ENCODE data around the gene ACADS.

- TF ChIP-seq, protein P1, sequence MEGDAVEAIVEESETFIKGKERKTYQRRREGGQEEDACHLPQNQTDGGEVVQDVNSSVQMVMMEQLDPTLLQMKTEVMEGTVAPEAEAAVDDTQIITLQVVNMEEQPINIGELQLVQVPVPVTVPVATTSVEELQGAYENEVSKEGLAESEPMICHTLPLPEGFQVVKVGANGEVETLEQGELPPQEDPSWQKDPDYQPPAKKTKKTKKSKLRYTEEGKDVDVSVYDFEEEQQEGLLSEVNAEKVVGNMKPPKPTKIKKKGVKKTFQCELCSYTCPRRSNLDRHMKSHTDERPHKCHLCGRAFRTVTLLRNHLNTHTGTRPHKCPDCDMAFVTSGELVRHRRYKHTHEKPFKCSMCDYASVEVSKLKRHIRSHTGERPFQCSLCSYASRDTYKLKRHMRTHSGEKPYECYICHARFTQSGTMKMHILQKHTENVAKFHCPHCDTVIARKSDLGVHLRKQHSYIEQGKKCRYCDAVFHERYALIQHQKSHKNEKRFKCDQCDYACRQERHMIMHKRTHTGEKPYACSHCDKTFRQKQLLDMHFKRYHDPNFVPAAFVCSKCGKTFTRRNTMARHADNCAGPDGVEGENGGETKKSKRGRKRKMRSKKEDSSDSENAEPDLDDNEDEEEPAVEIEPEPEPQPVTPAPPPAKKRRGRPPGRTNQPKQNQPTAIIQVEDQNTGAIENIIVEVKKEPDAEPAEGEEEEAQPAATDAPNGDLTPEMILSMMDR (IDR thresholded peaks at IDR 0.05), result no peak
- no peak for TF ChIP-seq POLR2A (IDR thresholded peaks at IDR 0.05)
- TF ChIP-seq POLR2AphosphoS5 (IDR thresholded peaks at IDR 0.05), result no peak
Observed at GRCh38 chr12:120755269-120755668, 29.6 kb downstream of the ACADS start.
